Lower leg skin (tissue), 4 donors: Measurements from ENCODE around the gene ARHGAP30. TPM values are rescaled to one million over a fixed set of nuclear protein-coding genes. Genes with fewer than 3 reads are reported as not detected.
A peak's percentile ranks its signal among the peaks of the same experiment; 100 is the strongest.

Source experiments
- DNase-seq, 2 donors: peaks; one replicate each; pipeline ENCODE4 v3.0.0-alpha.2; 2019; ENCODE audit warnings: low spot score in 2 of 2
- H3K4me3 ChIP-seq: fragments of 200-600 bp; sonication (generic); 2 replicates; pipeline ENCODE4 v1.5.1; 2017; ENCODE audit warnings: mild to moderate bottlenecking, low read depth; ENCODE audit not compliant: poor library complexity, severe bottlenecking
- CTCF ChIP-seq, 3 donors: fragments of 450-650 bp; IDR thresholded peaks; one replicate each; pipeline ENCODE4 v1.5.1; 2016; ENCODE audit warnings: antibody characterized with exemption in 3 of 3, mild to moderate bottlenecking in 3 of 3, moderate library complexity in 2 of 3
- POLR2A ChIP-seq, 2 donors: fragments of 450-650 bp; IDR thresholded peaks; one replicate each; pipeline ENCODE4 v1.6.1; 2016 to 2017; ENCODE audit warnings: antibody characterized with exemption in 2 of 2, mild to moderate bottlenecking in 1 of 2, moderate library complexity in 1 of 2
- WGBS, 2 donors: methylation state at CpG; one replicate each; pipeline ENCODE4 v1.1.5; 2018; 5-methylcytosine and 5-hydroxymethylcytosine counted together
- intact Hi-C: fragments of 100-400 bp; cut with DNase I; formaldehyde crosslinking; loops from one replicate; pipeline ENCODE4 v1.15.0; 2023; ENCODE audit warnings: low total_unique reads
- total RNA-seq, 4 donors: library from RNA; depleted of rRNA; stranded (reverse); fragments of >200 nt; gene quantifications; one replicate each; pipeline ENCODE4 v1.1.0, GENCODE V29; 2016

The ARHGAP30 gene
- total RNA-seq, 4 donors from 2014 or later: 8.5 to 14.8 (median 9.9) TPM

DNA sequence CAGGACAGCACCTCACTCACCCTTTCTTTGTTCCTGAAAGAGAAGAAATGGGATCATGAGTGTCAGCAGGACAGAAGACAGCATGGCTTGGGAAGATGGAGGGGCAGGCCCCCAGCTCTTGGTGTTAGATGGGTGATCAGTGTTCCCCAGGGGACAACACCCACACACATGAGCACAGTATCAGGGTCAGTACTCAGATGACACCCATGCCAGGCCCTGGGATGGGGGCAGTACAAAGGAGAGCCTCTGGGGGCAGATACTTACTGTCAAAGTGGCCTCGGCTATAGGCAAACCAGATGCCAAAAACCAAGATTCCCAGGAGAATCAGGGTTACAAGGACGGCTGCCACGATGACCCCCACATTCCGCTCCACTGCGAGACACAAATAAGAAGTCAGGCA, 70.3 kb downstream of the ARHGAP30 start:
- no peak overlapping the region for H3K4me3 ChIP-seq
- DNase-seq: no peak
- TF ChIP-seq POLR2A (IDR thresholded peaks at IDR 0.05): no peak
- no peak for TF ChIP-seq CTCF (IDR thresholded peaks at IDR 0.05)
- WGBS, 2 donors: 76 to 85% methylated on average over 5 of the region's 5 CpGs
- intact Hi-C loops: no loop called here

DNA sequence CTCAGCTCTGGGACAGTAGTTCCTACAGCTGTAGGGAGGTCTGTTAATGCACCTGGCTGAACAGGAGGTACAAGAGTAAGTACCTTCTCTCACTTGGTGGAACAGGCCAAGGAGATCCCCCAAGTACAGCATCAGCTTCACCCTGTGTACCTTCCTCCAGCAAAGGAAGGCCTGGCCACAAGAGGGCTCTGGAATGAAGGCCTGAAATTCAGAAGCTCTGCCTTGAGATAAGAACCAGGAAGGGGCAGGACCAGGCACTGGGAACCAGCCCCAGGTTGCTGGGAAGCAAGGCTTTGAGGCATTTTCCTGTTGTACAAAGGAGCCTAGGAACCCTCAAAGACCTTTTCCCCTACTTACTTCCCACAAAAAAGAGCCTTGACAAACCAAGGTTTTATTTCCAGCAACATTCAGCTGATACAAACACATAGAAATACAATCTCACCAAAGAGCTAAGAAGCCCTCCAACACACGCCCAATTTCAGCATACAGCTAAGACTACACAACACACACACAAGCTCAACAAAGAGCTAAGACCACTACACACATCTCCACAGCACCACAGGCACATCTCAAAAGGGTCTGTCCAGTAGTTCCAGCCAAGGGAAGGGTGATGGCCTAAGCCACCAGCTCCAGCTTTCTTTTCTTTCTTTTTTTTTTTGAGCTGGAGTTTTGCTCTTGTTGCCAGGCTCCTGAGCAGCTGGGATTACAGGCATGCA, 72.2 kb downstream of the ARHGAP30 start:
- WGBS, 2 donors: 67 to 86% methylated on average over 1 of the region's 1 CpG
- intact Hi-C loops: no loop called here
- no peak overlapping the region for H3K4me3 ChIP-seq
- DNase-seq: peak; percentile 42 to 88
- TF ChIP-seq POLR2A (IDR thresholded peaks at IDR 0.05): no peak
- TF ChIP-seq CTCF (IDR thresholded peaks at IDR 0.05): no peak

Other genes with a start within 250 kb of the ARHGAP30 start
- under 1 TPM in 3 of 4 donors, not detected in 1; 0.25 to 0.63 (median 0.34) TPM for gene CD244, start 207.0 kb downstream of the ARHGAP30 start, total RNA-seq
- gene ITLN1, start 184.7 kb downstream of the ARHGAP30 start, total RNA-seq: not detected
- gene ITLN2, start 115.1 kb downstream of the ARHGAP30 start, total RNA-seq: 1 to 10 TPM in 2 of 4 donors, not detected in 2; 1.0 to 1.2 TPM
- 100 to 1,000 TPM in 2 of 4 donors, 10 to 100 TPM in 2; 68.4 to 125 (median 97.5) TPM for gene F11R, start 48.7 kb downstream of the ARHGAP30 start, total RNA-seq
- gene TSTD1, start 30.9 kb downstream of the ARHGAP30 start, total RNA-seq: 100 to 1,000 TPM in 3 of 4 donors, 10 to 100 TPM in 1; 94.9 to 136 (median 107) TPM
- gene USF1, start 23.9 kb downstream of the ARHGAP30 start, total RNA-seq: 10 to 100 TPM; 35.3 to 59.4 (median 43.3) TPM
- 100 to 1,000 TPM; 176 to 239 (median 208) TPM for gene NECTIN4, start 19.7 kb upstream of the ARHGAP30 start, total RNA-seq
- 1 to 10 TPM in 2 of 4 donors, under 1 TPM in 2; 0.42 to 4.2 (median 1.9) TPM for gene KLHDC9, start 28.5 kb upstream of the ARHGAP30 start, total RNA-seq
- gene PFDN2, start 48.1 kb upstream of the ARHGAP30 start, total RNA-seq: 10 to 100 TPM; 19.3 to 24.7 (median 22.4) TPM
- gene NIT1, start 48.2 kb upstream of the ARHGAP30 start, total RNA-seq: 10 to 100 TPM; 26.6 to 35.8 (median 30.2) TPM
- gene DEDD, start 62.8 kb upstream of the ARHGAP30 start, total RNA-seq: 10 to 100 TPM; 26.6 to 38.2 (median 29.6) TPM
- gene UFC1, start 84.1 kb upstream of the ARHGAP30 start, total RNA-seq: 100 to 1,000 TPM in 1 of 4 donors, 10 to 100 TPM in 3; 42.0 to 100 (median 82.5) TPM
- gene USP21, start 89.6 kb upstream of the ARHGAP30 start, total RNA-seq: 10 to 100 TPM; 13.7 to 28.8 (median 25.3) TPM
- 10 to 100 TPM; 16.7 to 46.5 (median 24.8) TPM for gene PPOX, start 96.5 kb upstream of the ARHGAP30 start, total RNA-seq
- 10 to 100 TPM; 40.9 to 49.9 (median 44.0) TPM for gene B4GALT3, start 107.6 kb upstream of the ARHGAP30 start, total RNA-seq
- 10 to 100 TPM in 1 of 4 donors, 1 to 10 TPM in 2, under 1 TPM in 1; 0.20 to 15.3 (median 4.2) TPM for gene ADAMTS4, start 129.2 kb upstream of the ARHGAP30 start, total RNA-seq
- gene NDUFS2, start 132.5 kb upstream of the ARHGAP30 start, total RNA-seq: 100 to 1,000 TPM in 3 of 4 donors, 10 to 100 TPM in 1; 88.7 to 127 (median 106) TPM
- 10 to 100 TPM in 2 of 4 donors, 1 to 10 TPM in 2; 5.0 to 31.9 (median 17.9) TPM for gene FCER1G, start 145.4 kb upstream of the ARHGAP30 start, total RNA-seq
- not detected for gene APOA2, start 153.7 kb upstream of the ARHGAP30 start, total RNA-seq
- gene TOMM40L, start 156.2 kb upstream of the ARHGAP30 start, total RNA-seq: 10 to 100 TPM in 1 of 4 donors, 1 to 10 TPM in 3; 3.8 to 11.9 (median 7.7) TPM
- gene NR1I3, start 168.3 kb upstream of the ARHGAP30 start, total RNA-seq: 1 to 10 TPM in 1 of 4 donors, not detected in 3; 2.1 TPM
- 1 to 10 TPM in 3 of 4 donors, under 1 TPM in 1; 0.80 to 9.1 (median 4.6) TPM for gene PCP4L1, start 188.9 kb upstream of the ARHGAP30 start, total RNA-seq
- gene MPZ, start 240.1 kb upstream of the ARHGAP30 start, total RNA-seq: 1 to 10 TPM in 3 of 4 donors, under 1 TPM in 1; 0.84 to 8.7 (median 4.5) TPM
- gene SDHC, start 244.5 kb upstream of the ARHGAP30 start, total RNA-seq: 100 to 1,000 TPM in 1 of 4 donors, 10 to 100 TPM in 3; 20.6 to 107 (median 52.2) TPM